ENCODE data around the gene PPM1G. TPM values are rescaled to one million over a fixed set of nuclear protein-coding genes. Genes with fewer than 3 reads are reported as not detected.

Gene PPM1G, protein sequence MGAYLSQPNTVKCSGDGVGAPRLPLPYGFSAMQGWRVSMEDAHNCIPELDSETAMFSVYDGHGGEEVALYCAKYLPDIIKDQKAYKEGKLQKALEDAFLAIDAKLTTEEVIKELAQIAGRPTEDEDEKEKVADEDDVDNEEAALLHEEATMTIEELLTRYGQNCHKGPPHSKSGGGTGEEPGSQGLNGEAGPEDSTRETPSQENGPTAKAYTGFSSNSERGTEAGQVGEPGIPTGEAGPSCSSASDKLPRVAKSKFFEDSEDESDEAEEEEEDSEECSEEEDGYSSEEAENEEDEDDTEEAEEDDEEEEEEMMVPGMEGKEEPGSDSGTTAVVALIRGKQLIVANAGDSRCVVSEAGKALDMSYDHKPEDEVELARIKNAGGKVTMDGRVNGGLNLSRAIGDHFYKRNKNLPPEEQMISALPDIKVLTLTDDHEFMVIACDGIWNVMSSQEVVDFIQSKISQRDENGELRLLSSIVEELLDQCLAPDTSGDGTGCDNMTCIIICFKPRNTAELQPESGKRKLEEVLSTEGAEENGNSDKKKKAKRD
- 10 to 100 TPM; 74.6 to 96.8 (median 87.8) TPM for total RNA-seq (2021; fragmentation: NEBNext Ultra II Directional; extraction: Animal tissue kit (Norgen Biotek cat#: 25700))
- long read RNA-seq, transcript PPM1G-201 (10 exons, 2,311 nt): major isoform, 147 of 228 reads
- long read RNA-seq, partial matches to known transcripts: 70 of 228 reads
- long read RNA-seq, other reads (novel, unspliced or antisense): 11 of 228 reads

DNA sequence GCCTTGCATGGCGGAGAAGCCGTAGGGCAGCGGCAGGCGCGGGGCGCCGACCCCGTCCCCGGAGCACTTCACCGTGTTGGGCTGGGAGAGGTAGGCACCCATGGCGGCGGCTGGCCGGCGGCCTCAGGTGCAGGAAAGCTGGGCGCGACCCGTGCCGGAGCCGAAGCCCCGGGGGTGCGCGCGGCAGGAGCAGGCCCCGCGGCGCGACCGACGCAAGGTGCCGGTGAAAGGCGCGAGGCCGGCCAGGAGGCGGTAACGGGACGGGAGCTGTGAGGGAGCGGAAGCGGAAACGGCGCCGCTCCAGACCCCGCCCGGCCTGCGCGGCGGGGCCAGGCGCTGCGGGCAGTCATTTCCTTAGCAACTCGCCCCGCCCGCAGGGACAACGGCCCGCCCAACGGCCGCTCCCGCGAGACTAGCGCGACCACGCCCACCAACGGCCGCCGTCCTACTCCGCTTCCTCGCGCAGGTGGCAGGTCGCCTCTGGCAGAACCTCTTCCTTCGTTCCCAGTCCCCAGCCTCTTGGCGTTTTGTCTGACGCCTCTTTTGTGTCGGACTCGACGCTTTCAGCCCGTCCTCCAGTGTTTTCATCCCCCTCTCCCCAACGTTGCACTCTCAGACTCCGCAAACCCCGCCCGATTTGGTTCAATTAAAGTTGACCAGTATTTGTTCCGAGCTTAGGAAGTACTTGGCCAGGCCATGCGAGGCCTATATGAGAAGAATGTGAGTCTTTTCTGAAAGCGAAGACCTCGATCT, at the start of gene PPM1G:
Gene PPM1G (minus strand): TSS at position 271 of the 753 bp plus-strand sequence. CDS start 169 bp downstream, at position 102.
- H3K27ac Mint-ChIP-seq: peak within 1 kb of the TSS; percentile 89
- TF ChIP-seq, protein P1, sequence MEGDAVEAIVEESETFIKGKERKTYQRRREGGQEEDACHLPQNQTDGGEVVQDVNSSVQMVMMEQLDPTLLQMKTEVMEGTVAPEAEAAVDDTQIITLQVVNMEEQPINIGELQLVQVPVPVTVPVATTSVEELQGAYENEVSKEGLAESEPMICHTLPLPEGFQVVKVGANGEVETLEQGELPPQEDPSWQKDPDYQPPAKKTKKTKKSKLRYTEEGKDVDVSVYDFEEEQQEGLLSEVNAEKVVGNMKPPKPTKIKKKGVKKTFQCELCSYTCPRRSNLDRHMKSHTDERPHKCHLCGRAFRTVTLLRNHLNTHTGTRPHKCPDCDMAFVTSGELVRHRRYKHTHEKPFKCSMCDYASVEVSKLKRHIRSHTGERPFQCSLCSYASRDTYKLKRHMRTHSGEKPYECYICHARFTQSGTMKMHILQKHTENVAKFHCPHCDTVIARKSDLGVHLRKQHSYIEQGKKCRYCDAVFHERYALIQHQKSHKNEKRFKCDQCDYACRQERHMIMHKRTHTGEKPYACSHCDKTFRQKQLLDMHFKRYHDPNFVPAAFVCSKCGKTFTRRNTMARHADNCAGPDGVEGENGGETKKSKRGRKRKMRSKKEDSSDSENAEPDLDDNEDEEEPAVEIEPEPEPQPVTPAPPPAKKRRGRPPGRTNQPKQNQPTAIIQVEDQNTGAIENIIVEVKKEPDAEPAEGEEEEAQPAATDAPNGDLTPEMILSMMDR (IDR thresholded peaks at IDR 0.05): no peak; the same call in 1 of the 2 replicates
- no peaks in the 10 kb centered on the region; the same call in 1 of the 2 replicates for H3K27me3 Mint-ChIP-seq (ENCODE audit: insufficient read depth)
- H3K36me3 Mint-ChIP-seq (ENCODE audit: low read depth): peaks cover 10% of the 10 kb centered on the region
- H3K4me1 Mint-ChIP-seq (ENCODE audit: low read depth): peaks cover 30% of the 10 kb centered on the region
- H3K4me3 Mint-ChIP-seq: peak within 1 kb of the TSS; percentile 90
- H3K9me3 Mint-ChIP-seq: peaks cover 4% of the 10 kb centered on the region
- peak; percentile 87 for DNase-seq

DNA sequence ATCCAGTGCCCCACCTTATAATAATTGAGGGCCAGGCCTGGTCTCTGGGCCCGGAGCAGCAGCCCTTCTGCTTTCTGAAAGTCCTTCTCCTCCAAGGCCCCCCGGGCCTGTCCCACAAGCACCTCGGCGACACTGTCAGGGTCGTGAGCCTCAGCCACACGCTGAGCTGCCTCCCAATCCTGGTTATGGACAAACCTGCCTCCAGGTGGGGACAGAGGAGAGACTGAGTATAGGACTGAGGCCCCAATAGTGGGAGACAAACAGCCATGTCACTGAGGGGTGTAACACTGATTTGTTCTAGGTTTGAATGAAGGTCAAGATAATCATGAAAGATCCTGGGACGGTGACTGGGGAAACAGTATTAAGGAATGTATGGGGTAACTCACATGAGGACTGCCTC, 44.6 kb upstream of the PPM1G start:
- H3K27ac Mint-ChIP-seq: no peak overlapping the region
- H3K27me3 Mint-ChIP-seq (ENCODE audit: insufficient read depth): no peaks in the 10 kb centered on the region; the same call in 1 of the 2 replicates
- H3K4me3 Mint-ChIP-seq: no peak overlapping the region
- H3K4me1 Mint-ChIP-seq (ENCODE audit: low read depth): no peaks in the 10 kb centered on the region
- H3K9me3 Mint-ChIP-seq: no peaks in the 10 kb centered on the region
- TF ChIP-seq, protein P1 (IDR thresholded peaks at IDR 0.05): no peak
- peaks cover 9% of the 10 kb centered on the region; the same call in 1 of the 2 replicates for H3K36me3 Mint-ChIP-seq (ENCODE audit: low read depth)
- DNase-seq: no peak

DNA sequence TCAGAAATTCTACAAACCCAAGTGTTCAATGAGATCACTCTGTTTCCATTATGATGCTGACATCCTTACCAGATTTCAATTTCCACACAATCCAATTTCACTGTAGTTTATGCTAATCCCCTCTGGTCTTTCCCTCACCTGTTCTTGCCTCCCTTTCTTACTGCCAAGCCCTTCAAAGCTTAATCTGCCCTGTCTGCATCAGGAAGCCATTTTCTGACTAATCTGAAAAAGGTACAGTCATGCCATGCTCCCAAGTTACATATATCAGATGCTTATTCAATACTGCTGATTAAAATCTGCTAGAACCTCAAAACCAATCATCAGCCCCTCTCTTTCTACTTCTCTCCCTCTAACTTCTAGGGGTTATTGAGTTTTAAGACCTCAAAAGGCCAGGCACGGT, 41.7 kb upstream of the PPM1G start:
- H3K4me3 Mint-ChIP-seq: no peak overlapping the region
- TF ChIP-seq, protein P1 (IDR thresholded peaks at IDR 0.05): no peak
- no peak overlapping the region for H3K27ac Mint-ChIP-seq
- H3K4me1 Mint-ChIP-seq (ENCODE audit: low read depth): no peaks in the 10 kb centered on the region
- H3K27me3 Mint-ChIP-seq (ENCODE audit: insufficient read depth): peaks cover 1% of the 10 kb centered on the region; the same call in 1 of the 2 replicates
- no peaks in the 10 kb centered on the region for H3K9me3 Mint-ChIP-seq
- no peak for DNase-seq
- peaks cover 4% of the 10 kb centered on the region; the same call in 1 of the 2 replicates for H3K36me3 Mint-ChIP-seq (ENCODE audit: low read depth)

DNA sequence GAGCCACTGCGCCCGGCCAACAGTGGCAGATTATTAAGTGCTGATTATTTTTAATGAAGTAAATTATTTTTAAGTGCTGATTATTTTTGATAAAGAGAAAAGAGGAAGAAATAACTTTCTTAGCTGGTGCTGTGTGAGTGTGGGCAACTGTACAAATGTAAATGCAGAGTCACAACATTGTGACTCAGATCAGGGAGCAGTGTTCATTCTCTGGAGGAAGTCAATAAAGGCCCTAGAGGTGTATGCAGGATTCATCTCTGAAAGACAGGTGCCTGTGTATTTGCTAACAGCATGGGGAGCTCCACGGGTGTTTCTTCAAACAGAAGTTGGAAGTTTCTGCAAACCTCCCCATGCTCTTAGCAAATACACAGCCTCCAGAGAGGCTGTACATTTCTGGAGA, 39.0 kb upstream of the PPM1G start:
- Mint-ChIP-seq H3K36me3 (ENCODE audit: low read depth) (peaks cover 4% of the 10 kb centered on the region; the same call in 1 of the 2 replicates), H3K27ac (no peak overlapping the region), H3K4me1 (ENCODE audit: low read depth) (no peaks in the 10 kb centered on the region), H3K9me3 (no peaks in the 10 kb centered on the region), H3K4me3 (no peak overlapping the region), H3K27me3 (ENCODE audit: insufficient read depth) (peaks cover 3% of the 10 kb centered on the region)
- DNase-seq: no peak
- TF ChIP-seq, protein P1 (IDR thresholded peaks at IDR 0.05): no peak

DNA sequence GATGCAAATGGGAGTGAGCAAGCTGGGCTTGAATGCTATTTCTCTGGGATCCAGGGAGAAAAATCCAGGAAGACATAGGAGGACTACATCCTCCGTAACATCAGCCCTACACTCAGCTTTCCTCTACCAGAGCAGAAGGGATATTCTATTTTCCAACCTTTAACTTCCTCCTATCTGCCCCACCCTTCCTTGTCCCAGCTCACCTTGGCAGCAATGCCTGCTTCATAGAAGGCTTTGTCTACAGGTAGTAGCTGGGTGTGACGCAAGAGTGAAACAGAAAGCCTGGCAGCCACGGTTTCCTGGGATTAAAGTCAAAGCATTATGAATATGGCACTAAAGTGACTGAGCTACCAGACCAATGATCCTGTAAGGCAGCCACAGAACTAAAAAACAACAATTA, 36.7 kb upstream of the PPM1G start:
- peaks cover 7% of the 10 kb centered on the region for H3K36me3 Mint-ChIP-seq (ENCODE audit: low read depth)
- H3K4me3 Mint-ChIP-seq: no peak overlapping the region
- peaks cover 3% of the 10 kb centered on the region for H3K27me3 Mint-ChIP-seq (ENCODE audit: insufficient read depth)
- H3K27ac Mint-ChIP-seq: no peak overlapping the region
- H3K9me3 Mint-ChIP-seq: no peaks in the 10 kb centered on the region
- TF ChIP-seq, protein P1 (IDR thresholded peaks at IDR 0.05): no peak
- no peak for DNase-seq
- no peaks in the 10 kb centered on the region for H3K4me1 Mint-ChIP-seq (ENCODE audit: low read depth)

All from HFFc6 (cell line).